Left lung (tissue), 10 donors: Measurements from ENCODE around the gene SAT2. TPM values are rescaled to one million over a fixed set of nuclear protein-coding genes. Genes with fewer than 3 reads are reported as not detected.

Source experiments
- ATAC-seq: fragments of 200-7000 bp; cut with Tn5 transposase; one replicate; pipeline ENCODE4 v1.9.1; 2020; ENCODE audit warnings: moderate library complexity
- DNase-seq, 4 donors: peaks; one replicate each; pipeline ENCODE4 v3.0.0-alpha.2; 2013 to 2020
- H3K27ac ChIP-seq, 2 donors: fragments of 200-600 bp; sonication (generic) in 1 of 2; one replicate each; pipeline versions ENCODE4 v1.5.0 to v1.8.0; 2020 to 2021
- H3K27me3 ChIP-seq, 2 donors: fragments of 200-600 bp; sonication (generic) in 1 of 2; one replicate each; pipeline versions ENCODE4 v1.5.0 to v1.8.0; 2020 to 2021
- H3K36me3 ChIP-seq, 2 donors: fragments of 200-600 bp; sonication (generic) in 1 of 2; one replicate each; pipeline versions ENCODE4 v1.5.0 to v1.8.0; 2020 to 2021
- H3K4me1 ChIP-seq, 2 donors: fragments of 200-600 bp; one replicate each; pipeline ENCODE4 v1.8.0; 2021
- H3K4me3 ChIP-seq, 2 donors: fragments of 200-600 bp; sonication (generic) in 1 of 2; one replicate each; pipeline versions ENCODE4 v1.5.0 to v1.8.0; 2020 to 2021; ENCODE audit warnings: mild to moderate bottlenecking in 1 of 2
- H3K9me3 ChIP-seq, 2 donors: fragments of 200-600 bp; sonication (generic) in 1 of 2; one replicate each; pipeline versions ENCODE4 v1.5.0 to v1.8.0; 2020 to 2021
- intact Hi-C, 2 donors: fragments of 100-400 bp; cut with DNase I; formaldehyde crosslinking; loops; one replicate each; pipeline versions ENCODE4 v1.11.2 to v1.14.2; 2022
- polyA plus RNA-seq, 6 donors: library from polyadenylated mRNA; unstranded; fragments of 120-200 nt; gene quantifications; one replicate each; pipeline ENCODE4 v1.2.1, GENCODE V29; 2013; ENCODE audit not compliant: insufficient read length in 6 of 6
- total RNA-seq, 2 donors: library from RNA; stranded (reverse); fragmentation: NEBNext Ultra II Directional; extraction: Animal tissue kit (Norgen Biotek cat#: 25700); gene quantifications; one replicate each; pipeline ENCODE4 v1.2.1, GENCODE V29; 2021
- TF ChIP-seq, protein P1 (sequence below), 2 donors: fragments of 200-600 bp; sonication (generic) in 1 of 2; IDR thresholded peaks; one replicate each; pipeline versions ENCODE4 v1.5.0 to v1.8.0; 2021; ENCODE audit warnings: antibody characterized with exemption in 2 of 2
- donor health status: DM: no; HTN: yes; CAD: no.
- donor health status: DM: no; HTN: no; CAD: no.

SAT2 gene
- total and polyA plus RNA-seq, 8 donors: 59.8 to 95.9 (median 83.8) TPM

DNA sequence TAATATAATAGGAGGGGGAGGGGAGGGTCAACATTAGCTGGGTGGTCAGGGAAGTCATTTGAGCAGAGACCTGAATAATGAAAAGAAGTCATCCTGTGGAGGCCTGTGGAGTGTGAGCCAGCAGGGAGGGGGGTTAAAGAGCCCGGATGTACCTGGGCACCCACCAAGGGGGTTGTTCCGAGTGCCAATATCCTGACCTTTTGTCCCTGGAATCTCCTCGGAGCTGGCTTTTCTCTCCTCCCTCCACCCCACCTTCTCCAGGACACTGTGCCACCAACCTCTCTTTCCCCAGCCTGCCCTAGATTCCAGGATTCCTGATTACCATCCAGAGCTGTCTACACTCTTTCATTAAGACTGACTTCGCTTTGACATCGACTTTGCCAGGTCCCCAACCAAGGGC lies 8.5 kb upstream of the SAT2 start:
- Histone ChIP-seq H3K4me1 (no peaks in the 10 kb centered on the region), H3K9me3 (no peaks in the 10 kb centered on the region), H3K27me3 (no peaks in the 10 kb centered on the region), H3K36me3 (no peaks in the 10 kb centered on the region), H3K27ac (no peak overlapping the region), H3K4me3 (no peak overlapping the region)
- TF ChIP-seq, protein P1, sequence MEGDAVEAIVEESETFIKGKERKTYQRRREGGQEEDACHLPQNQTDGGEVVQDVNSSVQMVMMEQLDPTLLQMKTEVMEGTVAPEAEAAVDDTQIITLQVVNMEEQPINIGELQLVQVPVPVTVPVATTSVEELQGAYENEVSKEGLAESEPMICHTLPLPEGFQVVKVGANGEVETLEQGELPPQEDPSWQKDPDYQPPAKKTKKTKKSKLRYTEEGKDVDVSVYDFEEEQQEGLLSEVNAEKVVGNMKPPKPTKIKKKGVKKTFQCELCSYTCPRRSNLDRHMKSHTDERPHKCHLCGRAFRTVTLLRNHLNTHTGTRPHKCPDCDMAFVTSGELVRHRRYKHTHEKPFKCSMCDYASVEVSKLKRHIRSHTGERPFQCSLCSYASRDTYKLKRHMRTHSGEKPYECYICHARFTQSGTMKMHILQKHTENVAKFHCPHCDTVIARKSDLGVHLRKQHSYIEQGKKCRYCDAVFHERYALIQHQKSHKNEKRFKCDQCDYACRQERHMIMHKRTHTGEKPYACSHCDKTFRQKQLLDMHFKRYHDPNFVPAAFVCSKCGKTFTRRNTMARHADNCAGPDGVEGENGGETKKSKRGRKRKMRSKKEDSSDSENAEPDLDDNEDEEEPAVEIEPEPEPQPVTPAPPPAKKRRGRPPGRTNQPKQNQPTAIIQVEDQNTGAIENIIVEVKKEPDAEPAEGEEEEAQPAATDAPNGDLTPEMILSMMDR (IDR thresholded peaks at IDR 0.05): no peak
- no peak for ATAC-seq
- DNase-seq: no peak
- intact Hi-C loops: loop anchor here in 1 of 2 donors (10.0 kb wide), 1 partner anchor 49 kb away; the partner anchor contains the start of genes TP53 and WRAP53

GRCh38 chr17:7634384-7634783 lies 6.8 kb upstream of the SAT2 start:
- H3K4me1 ChIP-seq: no peaks in the 10 kb centered on the region
- no peak overlapping the region for H3K27ac ChIP-seq
- ATAC-seq (peak; percentile 46), DNase-seq (peak in 2 of 4 donors; percentile 60 to 82)
- H3K9me3 ChIP-seq: no peaks in the 10 kb centered on the region
- no peaks in the 10 kb centered on the region for H3K27me3 ChIP-seq
- TF ChIP-seq, protein P1 (IDR thresholded peaks at IDR 0.05): peak in 1 of 2 donors; percentile 22
- no peaks in the 10 kb centered on the region for H3K36me3 ChIP-seq
- H3K4me3 ChIP-seq: no peak overlapping the region
- intact Hi-C loops: loop anchor here in 1 of 2 donors (10.0 kb wide), 1 partner anchor 50 kb away; the partner anchor contains the start of genes TP53 and WRAP53

GRCh38 chr17:7633093-7633492 lies 5.5 kb upstream of the SAT2 start:
- intact Hi-C loops: loop anchor here in 1 of 2 donors (10.0 kb wide), 1 partner anchor 52 kb away; the partner anchor contains the start of genes TP53 and WRAP53
- Histone ChIP-seq H3K36me3 (no peaks in the 10 kb centered on the region), H3K27me3 (no peaks in the 10 kb centered on the region), H3K9me3 (no peaks in the 10 kb centered on the region), H3K4me1 (peaks cover 0 to 3% of the 10 kb centered on the region in 2 donors), H3K27ac (no peak overlapping the region), H3K4me3 (no peak overlapping the region)
- TF ChIP-seq, protein P1 (IDR thresholded peaks at IDR 0.05): no peak
- no peak for DNase-seq
- ATAC-seq: no peak

DNA sequence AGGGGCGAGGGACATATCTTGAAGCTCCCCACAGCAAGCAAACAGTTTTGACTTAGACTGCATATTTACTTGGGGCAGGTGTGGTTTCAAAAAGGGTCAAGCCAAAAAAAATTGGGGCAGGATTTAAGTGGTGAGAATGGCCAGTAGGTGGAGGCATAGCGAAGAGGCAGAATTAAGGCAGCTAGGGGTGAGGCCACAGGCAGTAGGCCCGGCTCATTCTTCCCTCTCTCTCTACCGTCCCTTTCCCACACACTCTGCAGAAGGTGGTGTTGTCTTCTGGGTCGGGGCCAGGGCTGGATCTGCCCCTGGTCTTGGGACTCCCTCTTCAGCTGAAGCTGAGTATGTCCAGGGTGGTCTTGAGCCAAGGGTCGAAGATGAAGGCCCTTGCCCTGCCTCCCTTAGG lies 4.9 kb upstream of the SAT2 start:
- intact Hi-C loops: loop anchor here in 1 of 2 donors (10.0 kb wide), 1 partner anchor 52 kb away; the partner anchor contains the start of genes TP53 and WRAP53
- no peaks in the 10 kb centered on the region for H3K27me3 ChIP-seq
- TF ChIP-seq, protein P1 (IDR thresholded peaks at IDR 0.05): peak; percentile 20 to 42
- DNase-seq: no peak
- H3K27ac ChIP-seq: no peak overlapping the region
- H3K4me1 ChIP-seq: peaks cover 0 to 6% of the 10 kb centered on the region in 2 donors
- no peak overlapping the region for H3K4me3 ChIP-seq
- H3K9me3 ChIP-seq: no peaks in the 10 kb centered on the region
- peak; percentile 57 for ATAC-seq
- H3K36me3 ChIP-seq: no peaks in the 10 kb centered on the region

- TF ChIP-seq, protein P1 (IDR thresholded peaks at IDR 0.05): no peak
- DNase-seq (no peak), ATAC-seq (no peak)
- Histone ChIP-seq H3K27me3 (no peaks in the 10 kb centered on the region), H3K27ac (no peak overlapping the region), H3K36me3 (no peaks in the 10 kb centered on the region), H3K4me1 (peaks cover 5 to 10% of the 10 kb centered on the region in 2 donors), H3K4me3 (no peak overlapping the region), H3K9me3 (no peaks in the 10 kb centered on the region)
- intact Hi-C loops: loop anchor here in 1 of 2 donors (10.0 kb wide), 1 partner anchor 53 kb away; the partner anchor contains the start of genes TP53 and WRAP53
Measured at GRCh38 chr17:7631398-7632380, 4.1 kb upstream of the SAT2 start.
